Hepatocyte (in vitro differentiated cells): ENCODE measurements around the gene BAHCC1.

Experiments
- CTCF ChIP-seq: fragments of 200-600 bp; sonication (generic); IDR thresholded peaks from 2 replicates; pipeline ENCODE4 v1.5.1; 2016; ENCODE audit warnings: antibody characterized with exemption, mild to moderate bottlenecking; ENCODE audit not compliant: poor library complexity
- EZH2 ChIP-seq: fragments of 200-600 bp; sonication (generic); IDR thresholded peaks from 2 replicates; pipeline ENCODE4 v1.6.1; 2016; ENCODE audit warnings: antibody characterized with exemption, mild to moderate bottlenecking, borderline replicate concordance
- EZH2phosphoT487 ChIP-seq: fragments of 200-600 bp; sonication (generic); IDR thresholded peaks from one replicate; pipeline ENCODE4 v1.6.1; 2018; ENCODE audit warnings: antibody characterized with exemption, mild to moderate bottlenecking, low read depth, moderate library complexity; ENCODE audit not compliant: unreplicated experiment, severe bottlenecking

GRCh38 chr17:81433656-81434055, 38.4 kb downstream of the BAHCC1 start:
- no peak for TF ChIP-seq EZH2phosphoT487
- TF ChIP-seq CTCF, result no peak
- TF ChIP-seq EZH2, result no peak
